SK-N-SH treated with all-trans-retinoic acid at 6 μM for 48 hours (cell line): Measurements from ENCODE around the gene F9.

Experiments
- ATAC-seq: fragments of 200-7000 bp; cut with Tn5 transposase; 3 replicates; pipeline ENCODE4 v1.9.1; 2020; ENCODE audit warnings: mild to moderate bottlenecking, moderate library complexity
- BACH2 ChIP-seq: fragments of 250-450 bp; sonication (Bioruptor Pico); IDR thresholded peaks from 2 replicates; pipeline ENCODE4 v1.9.0; 2021; ENCODE audit warnings: mild to moderate bottlenecking, borderline replicate concordance
- CREB5 ChIP-seq: fragments of 250-450 bp; sonication (Bioruptor Pico); IDR thresholded peaks from 2 replicates; pipeline ENCODE4 v1.5.1; 2020; ENCODE audit warnings: low read depth, mild to moderate bottlenecking, moderate library complexity
- CSDC2 ChIP-seq: fragments of 250-450 bp; sonication (Bioruptor Pico); IDR thresholded peaks from 2 replicates; pipeline ENCODE4 v1.5.0; 2020; ENCODE audit warnings: mild to moderate bottlenecking, moderate library complexity
- ISL1 ChIP-seq: fragments of 250-450 bp; sonication (Bioruptor Pico); IDR thresholded peaks from 2 replicates; pipeline ENCODE4 v2.1.2; 2022; ENCODE audit warnings: mild to moderate bottlenecking, moderate library complexity
- PPARA ChIP-seq: fragments of 250-450 bp; sonication (Bioruptor Pico); IDR thresholded peaks from 2 replicates; pipeline ENCODE4 v1.5.0; 2020; ENCODE audit warnings: mild to moderate bottlenecking, borderline replicate concordance
- RARB ChIP-seq: fragments of 250-450 bp; sonication (Bioruptor Pico); IDR thresholded peaks from 2 replicates; pipeline ENCODE4 v1.8.0; 2021; ENCODE audit warnings: mild to moderate bottlenecking, moderate library complexity
- SNAI2 ChIP-seq: fragments of 250-450 bp; sonication (Bioruptor Pico); IDR thresholded peaks from 2 replicates; pipeline ENCODE4 v1.5.0; 2020; ENCODE audit warnings: mild to moderate bottlenecking, moderate library complexity
- TCF4 ChIP-seq: fragments of 250-450 bp; sonication (Bioruptor Pico); IDR thresholded peaks from 2 replicates; pipeline ENCODE4 v1.8.0; 2021; ENCODE audit warnings: mild to moderate bottlenecking, moderate library complexity, borderline replicate concordance
- TOX ChIP-seq: fragments of 250-450 bp; sonication (Bioruptor Pico); IDR thresholded peaks from 2 replicates; pipeline ENCODE4 v1.8.0; 2021; ENCODE audit warnings: mild to moderate bottlenecking, moderate library complexity, borderline replicate concordance
- TSHZ2 ChIP-seq: fragments of 250-450 bp; sonication (Bioruptor Pico); IDR thresholded peaks from 2 replicates; pipeline ENCODE4 v1.5.0; 2020; ENCODE audit warnings: mild to moderate bottlenecking, moderate library complexity
- ZC3H10 ChIP-seq: fragments of 250-450 bp; sonication (Bioruptor Pico); IDR thresholded peaks from 2 replicates; pipeline ENCODE4 v1.5.1; 2021; ENCODE audit warnings: mild to moderate bottlenecking, moderate library complexity
- ZFP3 ChIP-seq: fragments of 250-450 bp; sonication (Bioruptor Pico); IDR thresholded peaks from 2 replicates; pipeline ENCODE4 v1.5.0; 2020; ENCODE audit warnings: mild to moderate bottlenecking, moderate library complexity
- ZNF565 ChIP-seq: fragments of 450-650 bp; formaldehyde crosslinking; conservative IDR thresholded peaks from 2 replicates; pipeline ENCODE4 v1.5.0; 2020; ENCODE audit warnings: low read depth, mild to moderate bottlenecking, moderate library complexity
- ZNF70 ChIP-seq: fragments of 450-650 bp; formaldehyde crosslinking; IDR thresholded peaks from 2 replicates; pipeline ENCODE4 v1.5.0; 2020; ENCODE audit warnings: mild to moderate bottlenecking, moderate library complexity
- ZNF8 ChIP-seq: fragments of 450-650 bp; formaldehyde crosslinking; IDR thresholded peaks from 2 replicates; pipeline ENCODE4 v1.5.0; 2020; ENCODE audit warnings: mild to moderate bottlenecking, moderate library complexity
- TF ChIP-seq, protein P1 (sequence below): fragments of 250-450 bp; sonication (Bioruptor Pico); IDR thresholded peaks from 2 replicates; pipeline ENCODE4 v1.8.0; 2021; ENCODE audit warnings: low read depth, mild to moderate bottlenecking, moderate library complexity, borderline replicate concordance
- TF ChIP-seq, protein P2 (sequence below): fragments of 250-450 bp; sonication (Bioruptor Pico); IDR thresholded peaks from 2 replicates; pipeline ENCODE4 v1.5.1; 2021; ENCODE audit warnings: mild to moderate bottlenecking, moderate library complexity

Gene F9

GRCh38 chrX:139533444-139533843 is 2.9 kb downstream of the F9 start:
- TF ChIP-seq CREB5 (CRISPR knock-in tag) (no peak), TOX (CRISPR knock-in tag) (no peak), ZNF8 (no peak)
- no peak for ATAC-seq

GRCh38 chrX:139538907-139539790 is 8.6 kb downstream of the F9 start:
- no peak for ATAC-seq

GRCh38 chrX:139542652-139543051 is 12.1 kb downstream of the F9 start:
- no peak for ATAC-seq
- no peak for TF ChIP-seq ZFP3 (CRISPR knock-in tag)
- no peak for TF ChIP-seq SNAI2
- TF ChIP-seq PPARA (CRISPR knock-in tag): no peak
- TF ChIP-seq TSHZ2 (CRISPR knock-in tag): no peak
- TF ChIP-seq, protein P1, sequence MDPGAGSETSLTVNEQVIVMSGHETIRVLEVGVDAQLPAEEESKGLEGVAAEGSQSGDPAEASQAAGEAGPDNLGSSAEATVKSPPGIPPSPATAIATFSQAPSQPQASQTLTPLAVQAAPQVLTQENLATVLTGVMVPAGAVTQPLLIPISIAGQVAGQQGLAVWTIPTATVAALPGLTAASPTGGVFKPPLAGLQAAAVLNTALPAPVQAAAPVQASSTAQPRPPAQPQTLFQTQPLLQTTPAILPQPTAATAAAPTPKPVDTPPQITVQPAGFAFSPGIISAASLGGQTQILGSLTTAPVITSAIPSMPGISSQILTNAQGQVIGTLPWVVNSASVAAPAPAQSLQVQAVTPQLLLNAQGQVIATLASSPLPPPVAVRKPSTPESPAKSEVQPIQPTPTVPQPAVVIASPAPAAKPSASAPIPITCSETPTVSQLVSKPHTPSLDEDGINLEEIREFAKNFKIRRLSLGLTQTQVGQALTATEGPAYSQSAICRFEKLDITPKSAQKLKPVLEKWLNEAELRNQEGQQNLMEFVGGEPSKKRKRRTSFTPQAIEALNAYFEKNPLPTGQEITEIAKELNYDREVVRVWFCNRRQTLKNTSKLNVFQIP (CRISPR knock-in tag): no peak
- no peak for TF ChIP-seq TCF4 (CRISPR knock-in tag)
- no peak for TF ChIP-seq ZNF70 (CRISPR knock-in tag)

More at GRCh38 chrX:139538907-139539790, 8.6 kb downstream of the F9 start:
- TF ChIP-seq ZFP3 (CRISPR knock-in tag) (no peak), TOX (CRISPR knock-in tag) (no peak), SNAI2 (no peak), RARB (no peak), ZNF70 (CRISPR knock-in tag) (no peak), BACH2 (CRISPR knock-in tag) (no peak), CREB5 (CRISPR knock-in tag) (no peak), PPARA (CRISPR knock-in tag) (no peak), CSDC2 (CRISPR knock-in tag) (no peak), ZNF8 (no peak), TCF4 (CRISPR knock-in tag) (no peak), ZC3H10 (no peak)
- TF ChIP-seq, protein P1 (CRISPR knock-in tag): no peak

- TF ChIP-seq, protein P2, sequence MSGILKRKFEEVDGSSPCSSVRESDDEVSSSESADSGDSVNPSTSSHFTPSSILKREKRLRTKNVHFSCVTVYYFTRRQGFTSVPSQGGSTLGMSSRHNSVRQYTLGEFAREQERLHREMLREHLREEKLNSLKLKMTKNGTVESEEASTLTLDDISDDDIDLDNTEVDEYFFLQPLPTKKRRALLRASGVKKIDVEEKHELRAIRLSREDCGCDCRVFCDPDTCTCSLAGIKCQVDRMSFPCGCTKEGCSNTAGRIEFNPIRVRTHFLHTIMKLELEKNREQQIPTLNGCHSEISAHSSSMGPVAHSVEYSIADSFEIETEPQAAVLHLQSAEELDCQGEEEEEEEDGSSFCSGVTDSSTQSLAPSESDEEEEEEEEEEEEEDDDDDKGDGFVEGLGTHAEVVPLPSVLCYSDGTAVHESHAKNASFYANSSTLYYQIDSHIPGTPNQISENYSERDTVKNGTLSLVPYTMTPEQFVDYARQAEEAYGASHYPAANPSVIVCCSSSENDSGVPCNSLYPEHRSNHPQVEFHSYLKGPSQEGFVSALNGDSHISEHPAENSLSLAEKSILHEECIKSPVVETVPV (CRISPR knock-in tag): no peak
- TF ChIP-seq ZNF565 (no peak), ZC3H10 (no peak), ISL1 (CRISPR knock-in tag) (no peak), ZFP3 (CRISPR knock-in tag) (no peak), SNAI2 (no peak)
- TF ChIP-seq, protein P1 (CRISPR knock-in tag): no peak
- no peak for ATAC-seq
These were observed 13.4 kb downstream of the F9 start for GRCh38 chrX:139543920-139544319.
